ENCODE results near the gene PKMYT1.

DNA sequence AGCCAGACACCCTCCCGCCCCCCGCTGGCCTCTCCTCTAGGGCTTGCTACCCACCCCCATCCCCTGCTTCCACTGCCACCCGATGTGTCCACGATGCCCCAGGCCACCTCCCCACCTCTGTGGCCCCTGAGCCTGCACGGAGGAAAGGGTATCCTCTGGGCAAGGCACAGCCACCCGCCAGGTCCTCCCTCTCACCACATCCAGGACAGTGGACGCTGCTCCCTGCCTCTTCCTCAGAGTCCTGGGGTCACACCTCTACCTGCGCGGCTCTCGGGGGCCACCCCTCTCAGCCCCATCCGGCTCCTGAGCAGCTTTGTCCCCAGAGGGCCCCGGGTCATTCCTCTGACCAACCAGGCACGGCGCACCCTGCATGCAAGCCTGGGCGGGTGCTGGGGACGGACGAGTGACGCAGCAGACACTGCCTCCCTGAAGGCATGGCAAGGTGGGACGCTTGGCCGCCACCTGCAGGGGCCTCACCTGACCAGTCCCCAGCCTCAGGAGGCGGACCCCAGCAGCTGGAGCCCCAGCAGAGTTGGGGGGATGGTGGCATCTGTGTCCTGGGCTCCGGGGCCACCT, 43.7 kb downstream of the PKMYT1 start:
- TF ChIP-seq, protein P1, sequence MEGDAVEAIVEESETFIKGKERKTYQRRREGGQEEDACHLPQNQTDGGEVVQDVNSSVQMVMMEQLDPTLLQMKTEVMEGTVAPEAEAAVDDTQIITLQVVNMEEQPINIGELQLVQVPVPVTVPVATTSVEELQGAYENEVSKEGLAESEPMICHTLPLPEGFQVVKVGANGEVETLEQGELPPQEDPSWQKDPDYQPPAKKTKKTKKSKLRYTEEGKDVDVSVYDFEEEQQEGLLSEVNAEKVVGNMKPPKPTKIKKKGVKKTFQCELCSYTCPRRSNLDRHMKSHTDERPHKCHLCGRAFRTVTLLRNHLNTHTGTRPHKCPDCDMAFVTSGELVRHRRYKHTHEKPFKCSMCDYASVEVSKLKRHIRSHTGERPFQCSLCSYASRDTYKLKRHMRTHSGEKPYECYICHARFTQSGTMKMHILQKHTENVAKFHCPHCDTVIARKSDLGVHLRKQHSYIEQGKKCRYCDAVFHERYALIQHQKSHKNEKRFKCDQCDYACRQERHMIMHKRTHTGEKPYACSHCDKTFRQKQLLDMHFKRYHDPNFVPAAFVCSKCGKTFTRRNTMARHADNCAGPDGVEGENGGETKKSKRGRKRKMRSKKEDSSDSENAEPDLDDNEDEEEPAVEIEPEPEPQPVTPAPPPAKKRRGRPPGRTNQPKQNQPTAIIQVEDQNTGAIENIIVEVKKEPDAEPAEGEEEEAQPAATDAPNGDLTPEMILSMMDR (IDR thresholded peaks at IDR 0.05), result no peak
- no peak for TF ChIP-seq POLR2A (IDR thresholded peaks at IDR 0.05)

Measured in testis (tissue), 2 donors.